CD14-positive monocyte (primary cell): ENCODE measurements around the gene TMEM144. TPM values are rescaled to one million over a fixed set of nuclear protein-coding genes. Genes with fewer than 3 reads are reported as not detected.

ENCODE experiments used
- DNase-seq, 3 donors: peaks; one replicate each; pipeline ENCODE4 v3.0.0-alpha.2; 2011 to 2022
- H2AFZ ChIP-seq: 2 replicates; pipeline ENCODE4 v1.6.0; 2012; ENCODE audit warnings: mild to moderate bottlenecking, low read depth, low read length, inconsistent platforms; ENCODE audit not compliant: insufficient read depth, poor library complexity, severe bottlenecking
- H3K27ac ChIP-seq, 2 donors: 1 replicate in 1 of 2; 2 replicates in 1 of 2; pipeline ENCODE4 v1.5.1; 2012 to 2013; ENCODE audit warnings: low read length in 2 of 2, control low read depth in 1 of 2, inconsistent platforms in 1 of 2, low read depth in 1 of 2, mild to moderate bottlenecking in 1 of 2
- H3K27me3 ChIP-seq, 2 donors: one replicate each; pipeline versions ENCODE4 v1.6.0 to v1.6.1; 2011 to 2013; ENCODE audit warnings: low read length in 2 of 2; ENCODE audit not compliant: control insufficient read depth in 2 of 2, insufficient read depth in 2 of 2
- H3K36me3 ChIP-seq, 2 donors: replicated peaks in 1 of 2; 1 replicate in 1 of 2; 2 replicates in 1 of 2; pipeline versions ENCODE4 v1.5.1 to v1.6.1; 2012 to 2013; ENCODE audit warnings: low read length in 2 of 2, control low read depth in 1 of 2, inconsistent platforms in 1 of 2, mild to moderate bottlenecking in 1 of 2; ENCODE audit not compliant: insufficient read depth in 2 of 2, control insufficient read depth in 1 of 2
- H3K4me1 ChIP-seq, 2 donors: 1 replicate in 1 of 2; 2 replicates in 1 of 2; pipeline versions ENCODE4 v1.5.1 to v1.6.1; 2012 to 2013; ENCODE audit warnings: low read length in 2 of 2, control low read depth in 1 of 2, inconsistent platforms in 1 of 2, mild to moderate bottlenecking in 1 of 2, moderate library complexity in 1 of 2; ENCODE audit not compliant: insufficient read depth in 2 of 2, control insufficient read depth in 1 of 2
- H3K4me2 ChIP-seq: replicated peaks from 2 replicates; pipeline ENCODE3; 2012; ENCODE audit warnings: low read length, moderate library complexity, mild to moderate bottlenecking; ENCODE audit not compliant: poor library complexity, severe bottlenecking; ENCODE audit errors: extremely low read depth
- H3K4me3 ChIP-seq, 3 experiments: fragments of 200-600 bp in 1 of 3; sonication (generic) in 1 of 3; replicated peaks in 1 of 3; 1 replicate in 2 of 3; 2 replicates in 1 of 3; pipeline ENCODE4 v1.5.1; 2011 to 2013; ENCODE audit warnings: low read length in 3 of 3, mild to moderate bottlenecking in 3 of 3, control low read depth in 2 of 3, low read depth in 2 of 3, inconsistent platforms in 1 of 3, moderate library complexity in 1 of 3
- H3K79me2 ChIP-seq: 2 replicates; pipeline ENCODE4 v1.6.0; 2012; ENCODE audit warnings: mild to moderate bottlenecking, control low read depth, inconsistent platforms, low read length, moderate library complexity; ENCODE audit not compliant: insufficient read depth
- H3K9ac ChIP-seq: 2 replicates; pipeline ENCODE4 v1.6.0; 2017; ENCODE audit warnings: low read length, mild to moderate bottlenecking; ENCODE audit not compliant: insufficient read depth, poor library complexity, severe bottlenecking
- H3K9me3 ChIP-seq, 2 donors: replicated peaks in 1 of 2; 1 replicate in 1 of 2; 2 replicates in 1 of 2; pipeline versions ENCODE4 v1.5.1 to v1.6.1; 2012 to 2013; ENCODE audit warnings: low read length in 2 of 2, control low read depth in 1 of 2; ENCODE audit not compliant: control insufficient read depth in 1 of 2, insufficient read depth in 1 of 2
- H4K20me1 ChIP-seq: 2 replicates; pipeline ENCODE4 v1.6.0; 2012; ENCODE audit warnings: mild to moderate bottlenecking, low read length, control low read depth, moderate library complexity; ENCODE audit not compliant: insufficient read depth
- H3K27ac Mint-ChIP-seq, 7 donors: one replicate each; pipeline ENCODE4 v1.8.0; 2020; ENCODE audit warnings: mild to moderate bottlenecking in 7 of 7, mixed read lengths in 7 of 7, moderate library complexity in 6 of 7, inconsistent platforms in 2 of 7
- H3K27me3 Mint-ChIP-seq, 3 donors: one replicate each; pipeline ENCODE4 v1.8.0; 2021 to 2022; ENCODE audit warnings: low read depth in 3 of 3, mild to moderate bottlenecking in 3 of 3, mixed read lengths in 3 of 3, moderate library complexity in 3 of 3, inconsistent platforms in 1 of 3
- H3K36me3 Mint-ChIP-seq, 2 donors: one replicate each; pipeline ENCODE4 v1.8.0; 2020; ENCODE audit warnings: mixed read lengths in 2 of 2, inconsistent platforms in 1 of 2, mild to moderate bottlenecking in 1 of 2
- H3K4me1 Mint-ChIP-seq: one replicate; pipeline ENCODE4 v1.8.0; 2020; ENCODE audit warnings: mild to moderate bottlenecking, mixed read lengths
- H3K4me3 Mint-ChIP-seq, 2 donors: one replicate each; pipeline ENCODE4 v1.8.0; 2020; ENCODE audit warnings: mild to moderate bottlenecking in 2 of 2, mixed read lengths in 2 of 2, moderate library complexity in 1 of 2
- H3K9me3 Mint-ChIP-seq, 7 donors: one replicate each; pipeline ENCODE4 v1.8.0; 2020 to 2022; ENCODE audit warnings: mixed read lengths in 7 of 7, mild to moderate bottlenecking in 6 of 7, moderate library complexity in 6 of 7, inconsistent platforms in 2 of 7
- WGBS: methylation state at CpG from one replicate; pipeline ENCODE4 v1.1.5; 2013; ENCODE audit warnings: missing lambda C conversion rate; ENCODE audit not compliant: insufficient coverage; 5-methylcytosine and 5-hydroxymethylcytosine counted together
- intact Hi-C, 2 donors: fragments of 100-400 bp; cut with micrococcal nuclease; formaldehyde crosslinking; loops; one replicate each; pipeline versions ENCODE4 v1.15.0 to v1.15.1; 2023
- polyA plus RNA-seq, 3 donors: library from polyadenylated mRNA; depleted of rRNA in 1 of 3; unstranded in 2 of 3; stranded (reverse) in 1 of 3; fragments of 300-500 nt in 2 of 3; fragments of >200 nt in 1 of 3; fragmentation: Illumina TruSeq in 2 of 3; gene quantifications; 1 replicate in 2 of 3; 2 replicates in 1 of 3; pipeline ENCODE4 v1.2.3, GENCODE V29; 2012 to 2021
- TF ChIP-seq, protein P1 (sequence below): fragments of 200-600 bp; IDR thresholded peaks from one replicate; pipeline ENCODE4 v1.8.0; 2022; ENCODE audit warnings: antibody characterized with exemption, mild to moderate bottlenecking

The TMEM144 gene
- polyA plus RNA-seq, 3 donors, result 1.0 to 27.9 (median 1.5) TPM

DNA sequence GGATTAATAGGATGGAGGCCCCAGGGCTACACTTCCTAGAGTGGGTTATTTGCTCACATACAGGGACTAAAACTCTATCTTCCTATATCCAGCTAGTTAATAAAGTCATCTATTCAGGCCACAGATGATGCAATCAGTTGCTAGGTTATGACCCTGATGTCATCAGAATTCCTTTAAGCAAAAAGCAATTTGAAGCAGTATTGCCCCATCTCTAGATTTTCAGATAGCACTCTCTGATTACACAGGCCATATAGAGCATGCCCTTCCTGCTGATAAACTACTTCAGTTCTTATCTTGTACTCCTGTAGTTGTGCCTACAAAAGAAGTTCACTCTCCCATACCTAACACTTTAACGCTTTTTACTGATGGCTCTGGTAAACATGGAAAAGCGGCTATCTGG is 84.8 kb downstream of the TMEM144 start:
- Histone ChIP-seq H3K4me2 (no peak overlapping the region), H3K27ac (no peak overlapping the region), H3K4me3 (no peak overlapping the region), H3K79me2 (no peaks in the 10 kb centered on the region), H3K36me3 (no peaks in the 10 kb centered on the region), H3K4me1 (no peaks in the 10 kb centered on the region), H2AFZ (no peak overlapping the region), H3K9me3 (peaks cover 16 to 21% of the 10 kb centered on the region in 2 donors), H4K20me1 (no peaks in the 10 kb centered on the region), H3K27me3 (no peaks in the 10 kb centered on the region), H3K9ac (no peak overlapping the region)
- no peak for DNase-seq
- H3K9me3 Mint-ChIP-seq, result peaks cover 13 to 23% (median 20%) of the 10 kb centered on the region in 7 donors
- 100% methylated on average over 1 of the region's 2 CpGs for WGBS
- H3K4me1 Mint-ChIP-seq, result no peaks in the 10 kb centered on the region
- no peak overlapping the region for H3K4me3 Mint-ChIP-seq
- TF ChIP-seq, protein P1, sequence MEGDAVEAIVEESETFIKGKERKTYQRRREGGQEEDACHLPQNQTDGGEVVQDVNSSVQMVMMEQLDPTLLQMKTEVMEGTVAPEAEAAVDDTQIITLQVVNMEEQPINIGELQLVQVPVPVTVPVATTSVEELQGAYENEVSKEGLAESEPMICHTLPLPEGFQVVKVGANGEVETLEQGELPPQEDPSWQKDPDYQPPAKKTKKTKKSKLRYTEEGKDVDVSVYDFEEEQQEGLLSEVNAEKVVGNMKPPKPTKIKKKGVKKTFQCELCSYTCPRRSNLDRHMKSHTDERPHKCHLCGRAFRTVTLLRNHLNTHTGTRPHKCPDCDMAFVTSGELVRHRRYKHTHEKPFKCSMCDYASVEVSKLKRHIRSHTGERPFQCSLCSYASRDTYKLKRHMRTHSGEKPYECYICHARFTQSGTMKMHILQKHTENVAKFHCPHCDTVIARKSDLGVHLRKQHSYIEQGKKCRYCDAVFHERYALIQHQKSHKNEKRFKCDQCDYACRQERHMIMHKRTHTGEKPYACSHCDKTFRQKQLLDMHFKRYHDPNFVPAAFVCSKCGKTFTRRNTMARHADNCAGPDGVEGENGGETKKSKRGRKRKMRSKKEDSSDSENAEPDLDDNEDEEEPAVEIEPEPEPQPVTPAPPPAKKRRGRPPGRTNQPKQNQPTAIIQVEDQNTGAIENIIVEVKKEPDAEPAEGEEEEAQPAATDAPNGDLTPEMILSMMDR, result no peak
- intact Hi-C loops, result no loop called here
- H3K27me3 Mint-ChIP-seq, result peaks cover 0 to 4% (median 3%) of the 10 kb centered on the region in 3 donors
- H3K27ac Mint-ChIP-seq, result no peak overlapping the region
- H3K36me3 Mint-ChIP-seq, result no peaks in the 10 kb centered on the region

DNA sequence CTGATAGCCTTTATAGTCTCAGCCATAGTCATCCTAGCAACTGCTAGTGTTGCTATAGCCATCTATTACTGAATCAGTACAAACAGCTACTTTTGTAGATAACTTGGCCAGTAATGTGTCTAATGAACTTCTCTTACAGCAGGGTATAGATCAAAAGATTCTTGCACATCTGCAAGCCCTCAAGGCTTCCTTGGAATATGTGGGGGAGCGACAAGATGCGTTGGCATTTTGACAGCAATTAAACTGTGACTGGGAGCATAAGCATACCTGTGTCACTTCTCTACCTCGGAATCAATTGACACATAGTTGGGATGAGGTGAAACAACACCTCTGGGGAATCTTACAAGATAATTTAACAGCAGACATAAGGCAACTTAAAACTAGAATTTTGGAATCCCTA is 87.6 kb downstream of the TMEM144 start:
- H3K4me3 Mint-ChIP-seq, result no peak overlapping the region
- no peaks in the 10 kb centered on the region for H4K20me1 ChIP-seq
- H3K27me3 Mint-ChIP-seq, result no peaks in the 10 kb centered on the region
- H3K9me3 Mint-ChIP-seq, result peaks cover 2 to 8% (median 6%) of the 10 kb centered on the region in 7 donors
- H3K9me3 ChIP-seq, result peaks cover 3 to 4% of the 10 kb centered on the region in 2 donors
- no peak overlapping the region for H3K4me2 ChIP-seq
- no peak overlapping the region for H3K27ac ChIP-seq
- H3K4me1 ChIP-seq, result no peaks in the 10 kb centered on the region
- H3K27ac Mint-ChIP-seq, result no peak overlapping the region
- no peak overlapping the region for H3K9ac ChIP-seq
- H3K36me3 ChIP-seq, result no peaks in the 10 kb centered on the region
- H2AFZ ChIP-seq, result no peak overlapping the region
- no peak overlapping the region for H3K4me3 ChIP-seq
- WGBS, result no CpG with 5 or more reads among the region's 3 CpGs
- no peaks in the 10 kb centered on the region for H3K79me2 ChIP-seq
- TF ChIP-seq, protein P1, result no peak
- DNase-seq, result no peak
- H3K27me3 ChIP-seq, result no peaks in the 10 kb centered on the region
- H3K4me1 Mint-ChIP-seq, result no peaks in the 10 kb centered on the region
- intact Hi-C loops, result no loop called here
- no peaks in the 10 kb centered on the region for H3K36me3 Mint-ChIP-seq
